K562 (cell line): ENCODE results near the gene SF3A2.

Source experiments
- BMI1 ChIP-seq: fragments of 150-350 bp; IDR thresholded peaks from 2 replicates; pipeline ENCODE4 v1.6.1; 2014; ENCODE audit warnings: low read length
- CHD2 ChIP-seq: IDR thresholded peaks from 2 replicates; pipeline ENCODE4 v1.6.1; 2011; ENCODE audit warnings: low read depth, low read length
- CREM ChIP-seq: IDR thresholded peaks from 2 replicates; pipeline ENCODE4 v1.6.1; 2014; ENCODE audit warnings: antibody characterized with exemption, low read depth
- FOXK1 ChIP-seq: sonication (generic); formaldehyde crosslinking; IDR thresholded peaks from 2 replicates; pipeline ENCODE4 v1.8.0; 2022; ENCODE audit warnings: missing genetic modification reagents, mild to moderate bottlenecking, borderline replicate concordance
- MEF2A ChIP-seq: IDR thresholded peaks from 2 replicates; pipeline ENCODE4 v1.6.1; 2011; ENCODE audit warnings: low read depth, mild to moderate bottlenecking, low read length, moderate library complexity; ENCODE audit not compliant: control insufficient read depth
- NR3C1 ChIP-seq: sonication (generic); formaldehyde crosslinking; IDR thresholded peaks from 2 replicates; pipeline ENCODE4 v1.8.1; 2022; ENCODE audit warnings: missing genetic modification reagents
- POLR2A ChIP-seq: fragments of 450-650 bp; conservative IDR thresholded peaks from 2 replicates; pipeline ENCODE4 v1.6.1; 2016
- TARDBP ChIP-seq: fragments of 450-650 bp; IDR thresholded peaks from 2 replicates; pipeline ENCODE4 v1.6.1; 2016
- ZBTB7A ChIP-seq: IDR thresholded peaks from 2 replicates; pipeline ENCODE4 v1.6.1; 2011; ENCODE audit warnings: low read depth, mild to moderate bottlenecking, low read length, moderate library complexity, borderline replicate concordance; ENCODE audit not compliant: control insufficient read depth
- ZNF165 ChIP-seq: fragments of 250-450 bp; sonication (Bioruptor Pico); IDR thresholded peaks from 2 replicates; pipeline ENCODE4 v1.4.0; 2020; ENCODE audit warnings: borderline replicate concordance
- ZNF75A ChIP-seq: fragments of 450-650 bp; formaldehyde crosslinking; IDR thresholded peaks from 2 replicates; pipeline ENCODE4 v1.4.0; 2020; ENCODE audit warnings: mild to moderate bottlenecking
- TF ChIP-seq, protein P1 (sequence below), 3 experiments: IDR thresholded peaks in 2 of 3; conservative IDR thresholded peaks in 1 of 3; 2 replicates each; pipeline ENCODE4 v1.5.1; 2011 to 2012; ENCODE audit warnings: low read length in 3 of 3, mild to moderate bottlenecking in 3 of 3, control low read depth in 2 of 3, improper control_type of control experiment in 1 of 3, inconsistent platforms in 1 of 3, low read depth in 1 of 3, mixed read lengths in 1 of 3, moderate library complexity in 1 of 3; ENCODE audit not compliant: insufficient read depth in 2 of 3
- TF ChIP-seq, protein P2 (sequence below): fragments of 450-650 bp; formaldehyde crosslinking; IDR thresholded peaks from 2 replicates; pipeline ENCODE4 v1.4.0; 2022; ENCODE audit warnings: missing genetic modification characterization
- TF ChIP-seq, protein P3 (sequence below): sonication (generic); formaldehyde crosslinking; IDR thresholded peaks from 2 replicates; pipeline ENCODE4 v1.9.0; 2022; ENCODE audit warnings: mild to moderate bottlenecking, missing genetic modification reagents

DNA sequence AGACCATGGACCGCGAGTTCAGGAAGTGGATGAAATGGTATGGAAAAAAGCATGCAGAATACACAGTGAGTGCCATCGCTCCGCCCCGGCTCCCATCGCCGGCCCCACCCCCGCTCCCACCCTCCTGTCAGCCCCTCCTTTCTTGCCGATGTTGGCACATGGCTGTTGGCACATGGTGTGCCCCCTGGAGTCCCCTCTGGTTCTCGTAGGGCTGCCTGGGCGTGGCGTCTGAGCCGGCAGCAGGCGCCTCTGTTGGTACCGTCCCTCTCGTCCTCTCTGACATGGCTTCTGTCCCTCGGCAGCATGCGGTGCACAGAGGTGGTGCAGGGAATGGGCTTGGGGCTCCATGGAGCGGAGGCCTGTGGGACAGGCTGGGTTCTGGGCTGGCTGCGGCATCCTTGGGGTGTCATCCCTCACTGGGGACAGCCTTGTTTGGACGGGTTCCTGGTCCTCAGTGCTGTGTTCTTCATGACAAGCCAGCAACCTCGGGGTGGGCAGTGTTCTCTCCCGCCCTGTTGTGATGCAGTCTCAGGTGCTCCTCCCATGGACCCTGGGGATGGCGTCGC is 42.0 kb upstream of the SF3A2 start:
- TF ChIP-seq, protein P1, sequence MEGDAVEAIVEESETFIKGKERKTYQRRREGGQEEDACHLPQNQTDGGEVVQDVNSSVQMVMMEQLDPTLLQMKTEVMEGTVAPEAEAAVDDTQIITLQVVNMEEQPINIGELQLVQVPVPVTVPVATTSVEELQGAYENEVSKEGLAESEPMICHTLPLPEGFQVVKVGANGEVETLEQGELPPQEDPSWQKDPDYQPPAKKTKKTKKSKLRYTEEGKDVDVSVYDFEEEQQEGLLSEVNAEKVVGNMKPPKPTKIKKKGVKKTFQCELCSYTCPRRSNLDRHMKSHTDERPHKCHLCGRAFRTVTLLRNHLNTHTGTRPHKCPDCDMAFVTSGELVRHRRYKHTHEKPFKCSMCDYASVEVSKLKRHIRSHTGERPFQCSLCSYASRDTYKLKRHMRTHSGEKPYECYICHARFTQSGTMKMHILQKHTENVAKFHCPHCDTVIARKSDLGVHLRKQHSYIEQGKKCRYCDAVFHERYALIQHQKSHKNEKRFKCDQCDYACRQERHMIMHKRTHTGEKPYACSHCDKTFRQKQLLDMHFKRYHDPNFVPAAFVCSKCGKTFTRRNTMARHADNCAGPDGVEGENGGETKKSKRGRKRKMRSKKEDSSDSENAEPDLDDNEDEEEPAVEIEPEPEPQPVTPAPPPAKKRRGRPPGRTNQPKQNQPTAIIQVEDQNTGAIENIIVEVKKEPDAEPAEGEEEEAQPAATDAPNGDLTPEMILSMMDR (IDR thresholded peaks at IDR 0.05 in 2 of 3, conservative IDR thresholded peaks at IDR 0.05 in 1 of 3; ENCODE audit: insufficient read depth in 2 of 3, low read depth in 1 of 3, low read length in 3 of 3): no peak
- TF ChIP-seq, protein P2, sequence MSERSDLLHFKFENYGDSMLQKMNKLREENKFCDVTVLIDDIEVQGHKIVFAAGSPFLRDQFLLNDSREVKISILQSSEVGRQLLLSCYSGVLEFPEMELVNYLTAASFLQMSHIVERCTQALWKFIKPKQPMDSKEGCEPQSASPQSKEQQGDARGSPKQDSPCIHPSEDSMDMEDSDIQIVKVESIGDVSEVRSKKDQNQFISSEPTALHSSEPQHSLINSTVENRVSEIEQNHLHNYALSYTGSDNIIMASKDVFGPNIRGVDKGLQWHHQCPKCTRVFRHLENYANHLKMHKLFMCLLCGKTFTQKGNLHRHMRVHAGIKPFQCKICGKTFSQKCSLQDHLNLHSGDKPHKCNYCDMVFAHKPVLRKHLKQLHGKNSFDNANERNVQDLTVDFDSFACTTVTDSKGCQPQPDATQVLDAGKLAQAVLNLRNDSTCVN (CRISPR knock-in tag): no peak
- TF ChIP-seq FOXK1 (no peak), ZBTB7A (no peak), TARDBP (no peak), CHD2 (no peak), BMI1 (no peak), ZNF165 (no peak), ZNF75A (CRISPR knock-in tag) (no peak), NR3C1 (CRISPR knock-in tag) (no peak), CREM (no peak), MEF2A (no peak), POLR2A (no peak)
- TF ChIP-seq, protein P3, sequence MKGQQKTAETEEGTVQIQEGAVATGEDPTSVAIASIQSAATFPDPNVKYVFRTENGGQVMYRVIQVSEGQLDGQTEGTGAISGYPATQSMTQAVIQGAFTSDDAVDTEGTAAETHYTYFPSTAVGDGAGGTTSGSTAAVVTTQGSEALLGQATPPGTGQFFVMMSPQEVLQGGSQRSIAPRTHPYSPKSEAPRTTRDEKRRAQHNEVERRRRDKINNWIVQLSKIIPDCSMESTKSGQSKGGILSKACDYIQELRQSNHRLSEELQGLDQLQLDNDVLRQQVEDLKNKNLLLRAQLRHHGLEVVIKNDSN (CRISPR knock-in tag): no peak
